Caco-2 (cell line): ENCODE measurements around the gene AP3S2. TPM values are rescaled to one million over a fixed set of nuclear protein-coding genes. Genes with fewer than 3 reads are reported as not detected.
"Not testable (repeated sequence)": the region's sequence is repeated elsewhere in the genome, so short reads cannot be mapped to it uniquely, and the experiment has no call there.

Source experiments
- BruUV-seq: library from RNA; stranded (reverse); fragments of 400-500 nt; replicated peaks from 2 replicates; lab custom pipeline; 2021; lab: Mats Ljungman, UMichigan
- CTCF ChIA-PET: fragments of 300-600 bp; sonication (Branson Sonifier 250); formaldehyde crosslinking; loops from one replicate; lab custom pipeline; 2022; ENCODE audit warnings: antibody characterized with exemption; lab: Charles Lee
- POLR2A ChIA-PET: fragments of 300-600 bp; sonication (Branson Sonifier 250); formaldehyde crosslinking; loops from one replicate; lab custom pipeline; 2022; ENCODE audit warnings: antibody characterized with exemption; lab: Charles Lee
- DNase-seq, 2 experiments: peaks; one replicate each; pipeline versions ENCODE4 v3.0.0 to v3.0.0-alpha.2; 2020 to 2022
- H3K27me3 ChIP-seq: replicated peaks from 2 replicates; pipeline ENCODE4 v1.6.0; 2011; ENCODE audit warnings: low read length; ENCODE audit not compliant: control insufficient read depth, insufficient read depth
- H3K36me3 ChIP-seq: 2 replicates; pipeline ENCODE4 v1.5.1; 2011; ENCODE audit warnings: low read length; ENCODE audit not compliant: control insufficient read depth, insufficient read depth
- H3K4me1 ChIP-seq: fragments of 250-450 bp; sonication (Bioruptor Pico); 2 replicates; pipeline ENCODE4 v1.5.1; 2020; ENCODE audit warnings: mild to moderate bottlenecking
- H3K4me3 ChIP-seq: 2 replicates; pipeline ENCODE4 v1.5.1; 2011; ENCODE audit warnings: low read depth, mild to moderate bottlenecking, control low read depth, low read length
- H3K9me3 ChIP-seq: fragments of 250-450 bp; sonication (Bioruptor Pico); 2 replicates; pipeline ENCODE4 v1.5.1; 2020; ENCODE audit warnings: mild to moderate bottlenecking, moderate library complexity
- H3K27ac Mint-ChIP-seq: one replicate; pipeline ENCODE4 v1.8.0; 2022; ENCODE audit warnings: mixed read lengths; ENCODE audit not compliant: unreplicated experiment
- H3K27me3 Mint-ChIP-seq: one replicate; pipeline ENCODE4 v1.8.0; 2022; ENCODE audit warnings: mixed read lengths; ENCODE audit not compliant: insufficient read depth, unreplicated experiment
- H3K36me3 Mint-ChIP-seq: one replicate; pipeline ENCODE4 v1.8.0; 2022; ENCODE audit warnings: mild to moderate bottlenecking, mixed read lengths; ENCODE audit not compliant: insufficient read depth, unreplicated experiment
- H3K4me1 Mint-ChIP-seq: one replicate; pipeline ENCODE4 v1.8.0; 2022; ENCODE audit warnings: low read depth, mixed read lengths; ENCODE audit not compliant: unreplicated experiment
- H3K4me3 Mint-ChIP-seq: one replicate; pipeline ENCODE4 v1.8.0; 2022; ENCODE audit warnings: mild to moderate bottlenecking, moderate library complexity, mixed read lengths; ENCODE audit not compliant: unreplicated experiment
- H3K9me3 Mint-ChIP-seq: one replicate; pipeline ENCODE4 v1.8.0; 2022; ENCODE audit warnings: mixed read lengths; ENCODE audit not compliant: unreplicated experiment
- CTCF ChIP-seq, 2 experiments: fragments of 200-600 bp in 1 of 2; IDR thresholded peaks; 1 replicate in 1 of 2; 2 replicates in 1 of 2; pipeline versions ENCODE4 v1.5.1 to v1.8.0; 2011 to 2022; ENCODE audit warnings: antibody characterized with exemption in 1 of 2, control low read depth in 1 of 2, inconsistent platforms in 1 of 2, low read depth in 1 of 2, low read length in 1 of 2, mild to moderate bottlenecking in 1 of 2, moderate library complexity in 1 of 2; ENCODE audit not compliant: insufficient read depth in 1 of 2, severe bottlenecking in 1 of 2, unreplicated experiment in 1 of 2
- intact Hi-C: fragments of 100-400 bp; cut with micrococcal nuclease; formaldehyde crosslinking; loops from one replicate; pipeline ENCODE4 v1.10.0; 2022; ENCODE audit not compliant: unreplicated experiment
- total RNA-seq: library from RNA; stranded (reverse); gene quantifications from 2 replicates; pipeline ENCODE4 v1.2.3, GENCODE V29; 2022

Gene AP3S2
- total RNA-seq, 1 experiment from 2014 or later, result 28.1 TPM

- peaks cover 9% of the 10 kb centered on the region for H3K9me3 Mint-ChIP-seq
These were observed 103.1 kb downstream of the AP3S2 start for GRCh38 chr15:89790661-89791060.

GRCh38 chr15:89790206-89790605 is 103.6 kb downstream of the AP3S2 start:
- CTCF ChIA-PET, result no interaction called here

More at GRCh38 chr15:89790661-89791060, 103.1 kb downstream of the AP3S2 start:
- Mint-ChIP-seq H3K4me3 (no peak overlapping the region), H3K36me3 (peaks cover 4% of the 10 kb centered on the region), H3K27ac (no peak overlapping the region), H3K27me3 (no peaks in the 10 kb centered on the region), H3K4me1 (peaks cover 4% of the 10 kb centered on the region)
- no peak for TF ChIP-seq CTCF (IDR thresholded peaks at IDR 0.05; ENCODE audit: insufficient read depth in 1 of 2, low read depth in 1 of 2, low read length in 1 of 2, severe bottlenecking in 1 of 2, unreplicated experiment in 1 of 2)
- ChIA-PET POLR2A (no interaction called here), CTCF (no interaction called here)
- Histone ChIP-seq H3K4me3 (no peak overlapping the region), H3K36me3 (0 out of 2 replicates have a peak, but pooled peaks cover 1% of the 10 kb centered on the region), H3K9me3 (peaks cover 10% of the 10 kb centered on the region; the same call in 1 of the 2 replicates), H3K27me3 (no peaks in the 10 kb centered on the region), H3K4me1 (peaks cover 6% of the 10 kb centered on the region)
- no peak for DNase-seq
- BruUV-seq, result no TSS peak
- intact Hi-C loops, result no loop called here

GRCh38 chr15:89788585-89788984 is 105.2 kb downstream of the AP3S2 start:
- BruUV-seq, intact Hi-C loops, H3K27ac Mint-ChIP-seq, DNase-seq, H3K27me3 Mint-ChIP-seq, H3K4me3 Mint-ChIP-seq, H3K36me3 Mint-ChIP-seq, H3K36me3 ChIP-seq, POLR2A ChIA-PET, H3K4me3 ChIP-seq, H3K27me3 ChIP-seq, CTCF ChIA-PET, H3K9me3 Mint-ChIP-seq: not testable (repeated sequence)
- H3K4me1 Mint-ChIP-seq, result peaks cover 10% of the 10 kb centered on the region
- peaks cover 10% of the 10 kb centered on the region; the same call in 1 of the 2 replicates for H3K9me3 ChIP-seq
- peaks cover 27% of the 10 kb centered on the region for H3K4me1 ChIP-seq

More at GRCh38 chr15:89790206-89790605, 103.6 kb downstream of the AP3S2 start:
- peaks cover 7% of the 10 kb centered on the region for H3K36me3 Mint-ChIP-seq
- peaks cover 11% of the 10 kb centered on the region for H3K4me1 ChIP-seq
- peaks cover 8% of the 10 kb centered on the region for H3K4me1 Mint-ChIP-seq
- no peak overlapping the region for H3K4me3 ChIP-seq
- intact Hi-C loops, result no loop called here
- H3K9me3 ChIP-seq, result peaks cover 10% of the 10 kb centered on the region; the same call in 1 of the 2 replicates
- POLR2A ChIA-PET, result no interaction called here
- H3K27me3 Mint-ChIP-seq, result no peaks in the 10 kb centered on the region
- peaks cover 9% of the 10 kb centered on the region for H3K9me3 Mint-ChIP-seq
- no peak for DNase-seq
- no TSS peak for BruUV-seq
- no peak overlapping the region for H3K4me3 Mint-ChIP-seq
- TF ChIP-seq CTCF (IDR thresholded peaks at IDR 0.05; ENCODE audit: insufficient read depth in 1 of 2, low read depth in 1 of 2, low read length in 1 of 2, severe bottlenecking in 1 of 2, unreplicated experiment in 1 of 2), result no peak
- no peak overlapping the region for H3K27ac Mint-ChIP-seq
- 0 out of 2 replicates have a peak, but pooled peaks cover 1% of the 10 kb centered on the region for H3K36me3 ChIP-seq
- H3K27me3 ChIP-seq, result no peaks in the 10 kb centered on the region
